GM19455 (cell line): ENCODE measurements around the gene GARIN5B.

Experiments used
- ATAC-seq: cut with Tn5 transposase; IDR thresholded peaks from one replicate; pipeline ENCODE4 v1.9.1; 2021; ENCODE audit not compliant: unreplicated experiment

GARIN5B gene

DNA sequence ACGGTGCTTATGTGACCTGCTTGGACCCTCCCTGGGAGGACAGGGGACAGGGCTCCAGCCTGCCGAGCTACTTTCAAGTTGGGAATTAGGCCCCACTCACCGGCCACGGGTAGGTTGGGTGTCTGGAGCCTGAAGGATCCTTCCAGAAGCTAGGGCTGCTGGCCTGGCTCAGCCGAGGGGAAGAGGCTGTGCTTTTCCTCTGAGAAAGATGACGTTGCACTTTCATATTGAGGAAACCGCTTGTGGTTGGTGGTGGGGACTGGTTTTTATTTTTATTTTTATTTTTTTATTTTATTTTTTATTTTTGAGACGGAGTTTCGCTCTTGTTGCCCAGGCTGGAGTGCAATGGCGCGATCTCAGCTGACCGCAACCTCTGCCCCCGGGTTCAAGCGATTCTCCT, 37.9 kb downstream of the GARIN5B start, which contains the start of gene TMEM150B:
Gene TMEM150B (minus strand): TSS at position 170 of the 400 bp plus-strand sequence. CDS start 4,305 bp downstream, outside the sequence.
- no peak for ATAC-seq

DNA sequence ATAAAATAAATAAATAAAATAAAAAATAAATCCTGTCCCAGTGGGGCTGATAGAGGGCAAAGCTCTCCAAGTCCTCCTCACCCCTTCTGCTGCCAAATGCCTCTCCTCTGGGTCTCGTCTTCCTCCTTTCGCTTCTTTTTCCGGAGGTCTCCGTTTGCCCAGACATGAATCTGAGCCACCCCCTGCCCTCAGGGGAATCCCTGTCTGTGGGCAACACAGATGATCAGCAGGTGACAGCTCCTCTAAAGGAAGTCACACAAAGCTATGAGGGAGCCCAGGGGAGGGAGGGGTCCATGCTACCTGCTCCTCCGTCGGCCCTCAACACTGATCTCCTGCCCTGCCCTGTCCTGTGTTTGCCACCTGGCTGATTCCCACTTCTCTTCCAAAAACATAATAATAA, 38.4 kb downstream of the GARIN5B start:
- no peak for ATAC-seq

DNA sequence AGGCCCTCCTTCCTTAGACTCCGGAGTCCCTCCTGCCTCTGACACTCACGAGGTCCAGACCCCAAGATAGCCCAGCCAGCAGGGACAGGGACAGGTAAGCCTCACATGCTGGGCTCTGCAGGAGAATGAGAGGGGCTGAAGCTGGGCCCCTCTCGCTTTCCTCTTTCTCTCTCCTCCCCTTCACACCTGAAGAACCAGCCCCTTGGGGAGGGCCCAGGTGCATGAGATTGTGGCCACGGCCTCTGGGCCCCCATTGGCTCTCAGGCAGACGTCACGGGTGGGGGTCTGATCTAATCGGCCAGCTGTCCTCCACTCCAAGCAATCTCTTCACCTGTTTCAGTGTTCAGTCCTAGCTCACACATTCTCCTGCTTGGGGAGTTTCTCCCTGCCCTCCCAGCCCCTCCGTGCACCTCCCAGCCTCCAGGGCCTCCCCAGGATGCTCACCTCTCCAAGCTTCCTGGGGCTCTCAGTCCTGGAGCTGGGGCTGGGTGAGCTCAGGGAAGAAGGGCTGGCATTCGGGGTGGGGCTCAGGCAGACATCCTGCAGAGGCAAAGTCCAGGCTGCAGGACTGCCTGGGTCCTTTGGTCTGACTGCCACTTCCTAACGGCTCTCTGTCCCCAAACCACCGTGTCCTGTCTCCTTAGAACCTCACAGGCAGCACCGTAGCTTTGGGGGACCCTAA, 40.7 kb downstream of the GARIN5B start:
- ATAC-seq: no peak

DNA sequence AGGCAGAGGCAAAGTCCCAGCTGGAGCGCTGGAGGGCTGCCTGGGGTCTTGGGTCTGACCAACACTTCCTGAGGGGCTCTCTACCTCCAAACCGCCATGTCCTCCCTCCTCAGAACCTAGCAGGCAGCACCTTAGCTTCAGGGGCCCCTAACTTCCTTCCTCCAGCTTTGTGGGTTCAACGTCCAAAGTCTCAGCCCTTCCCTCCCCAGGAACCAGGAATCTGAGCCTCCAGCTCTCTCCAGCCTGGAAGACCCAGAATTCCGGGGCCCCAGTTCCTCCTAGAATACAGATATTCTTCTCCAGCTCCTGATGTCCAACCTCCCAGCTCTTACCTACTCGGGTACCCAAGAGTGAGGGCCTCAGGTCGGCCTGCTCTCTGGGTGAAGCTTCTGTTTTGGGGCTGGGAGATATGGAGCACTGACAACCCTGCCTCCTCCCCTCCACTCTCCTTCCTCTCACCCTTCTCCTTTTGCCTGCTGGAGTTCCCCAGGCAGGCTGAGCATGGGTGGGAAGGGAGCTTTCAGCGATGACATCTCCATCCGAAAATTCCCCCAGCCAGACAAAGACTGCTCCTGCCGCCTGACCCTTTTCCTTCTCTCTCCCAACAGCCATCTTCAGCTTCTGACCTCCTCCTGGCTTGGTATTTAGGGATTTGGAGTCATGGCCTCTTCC, 41.5 kb downstream of the GARIN5B start:
- no peak for ATAC-seq

DNA sequence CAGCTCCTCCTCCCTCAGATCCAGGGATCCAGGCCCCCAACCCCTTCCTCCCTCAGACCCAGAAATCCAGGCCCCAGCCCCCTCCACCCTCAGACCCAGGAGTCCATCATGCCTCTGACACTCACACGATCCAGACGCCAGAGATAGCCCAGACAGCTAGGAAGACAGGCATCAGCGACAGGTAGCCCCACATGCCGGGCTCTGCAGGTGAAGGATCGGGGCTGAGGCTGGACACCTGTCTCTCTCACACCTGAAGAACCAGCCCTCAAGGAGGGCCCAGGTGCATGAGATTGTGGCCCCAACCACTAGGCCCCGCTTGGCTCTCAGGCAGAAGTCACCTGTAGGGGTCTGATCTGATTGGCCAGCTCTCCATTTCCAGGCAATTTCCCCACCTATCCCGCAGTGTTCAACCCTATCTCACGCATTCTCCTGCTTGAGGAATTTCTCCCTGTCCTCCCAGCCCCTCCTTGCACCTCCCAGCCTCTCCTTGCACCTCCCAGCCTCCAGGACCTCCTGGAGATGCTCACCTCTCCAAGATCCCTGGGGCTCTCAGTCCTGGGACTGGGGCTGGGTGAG, 42.1 kb downstream of the GARIN5B start:
- ATAC-seq: no peak

DNA sequence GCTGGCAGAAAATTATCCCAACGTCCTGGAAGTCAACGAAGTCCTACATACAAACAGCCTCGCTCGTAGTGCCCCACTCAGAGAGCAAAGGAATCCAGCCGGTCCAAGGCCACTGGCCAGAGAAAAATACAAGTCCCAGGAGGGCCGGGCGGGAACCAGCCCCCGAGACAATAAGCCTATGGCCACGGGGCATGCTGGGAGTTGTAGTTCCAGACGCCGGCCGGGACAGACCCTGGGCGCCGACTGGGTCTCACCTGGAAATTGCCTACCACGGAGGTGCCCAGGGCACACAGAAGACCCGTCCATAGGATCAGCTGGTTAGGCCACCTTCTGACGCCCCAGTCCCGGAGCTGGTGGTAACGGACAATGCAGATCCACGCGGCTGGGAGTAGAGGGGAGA, 43.3 kb downstream of the GARIN5B start:
- no peak for ATAC-seq

DNA sequence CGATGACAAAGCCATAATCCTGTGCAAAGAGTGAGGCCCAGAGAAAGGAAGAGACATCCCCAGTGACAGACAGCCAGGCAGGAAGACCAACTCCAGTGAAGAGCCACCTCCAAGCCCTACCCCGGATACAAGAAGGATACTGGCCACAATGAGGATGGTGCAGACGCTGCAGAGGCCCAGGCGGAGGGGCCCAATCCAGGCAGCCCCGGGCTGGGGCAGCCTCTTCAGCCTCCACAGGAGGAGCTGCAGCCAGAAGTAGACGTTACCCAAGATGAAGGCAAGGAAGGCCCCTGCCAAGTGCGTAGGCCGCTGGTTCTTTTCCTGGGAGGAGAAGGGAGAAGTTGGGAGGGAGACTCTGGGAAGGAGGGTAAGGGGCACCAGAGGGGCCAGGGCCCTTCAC, 46.4 kb downstream of the GARIN5B start:
- no peak for ATAC-seq

DNA sequence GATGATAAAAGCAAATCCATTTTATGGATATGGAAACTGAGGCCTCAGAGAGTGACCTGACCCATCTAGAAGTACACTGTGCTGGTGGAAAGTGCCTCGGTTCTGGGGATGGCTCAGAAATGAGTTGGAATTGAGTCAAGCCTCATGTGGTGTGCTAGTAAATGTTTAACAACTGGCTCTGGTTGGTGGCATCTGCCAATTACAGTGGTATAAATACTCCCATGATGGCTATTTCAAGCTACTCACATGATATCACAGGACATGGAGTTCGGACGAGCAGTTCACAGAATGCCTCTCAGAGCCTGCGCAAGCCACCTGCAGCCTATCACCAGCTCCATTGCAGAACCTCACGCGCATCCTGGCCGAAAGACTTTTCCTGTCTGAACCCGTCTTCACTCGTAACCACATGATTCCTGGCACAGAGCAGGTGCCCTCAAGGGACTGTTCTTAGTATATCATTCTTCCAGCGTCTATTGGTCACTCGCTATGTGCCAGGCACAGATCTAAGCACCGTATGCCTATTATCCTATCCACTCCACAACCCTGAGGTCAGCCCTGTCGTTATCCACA, 47.0 kb downstream of the GARIN5B start:
- ATAC-seq: no peak

DNA sequence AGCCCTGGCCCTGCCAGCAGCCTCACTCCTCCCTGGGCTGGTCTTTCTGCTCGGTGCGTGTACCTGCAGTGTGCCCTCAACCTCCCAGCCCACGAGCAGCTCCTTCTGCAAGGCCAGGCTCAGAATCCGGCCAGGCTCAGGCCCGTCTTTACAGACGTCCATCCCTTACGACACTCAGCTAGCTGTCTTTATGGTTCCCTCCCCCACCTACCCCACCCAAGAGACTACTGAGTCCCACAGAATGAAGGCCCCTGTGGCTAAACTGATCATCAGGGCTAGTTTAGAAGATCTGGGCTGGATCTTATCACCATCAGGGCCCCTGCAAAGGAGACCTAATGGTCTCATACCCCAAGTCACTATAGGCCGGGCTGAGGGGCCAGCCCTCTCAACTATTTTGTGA, 48.7 kb downstream of the GARIN5B start:
- no peak for ATAC-seq

DNA sequence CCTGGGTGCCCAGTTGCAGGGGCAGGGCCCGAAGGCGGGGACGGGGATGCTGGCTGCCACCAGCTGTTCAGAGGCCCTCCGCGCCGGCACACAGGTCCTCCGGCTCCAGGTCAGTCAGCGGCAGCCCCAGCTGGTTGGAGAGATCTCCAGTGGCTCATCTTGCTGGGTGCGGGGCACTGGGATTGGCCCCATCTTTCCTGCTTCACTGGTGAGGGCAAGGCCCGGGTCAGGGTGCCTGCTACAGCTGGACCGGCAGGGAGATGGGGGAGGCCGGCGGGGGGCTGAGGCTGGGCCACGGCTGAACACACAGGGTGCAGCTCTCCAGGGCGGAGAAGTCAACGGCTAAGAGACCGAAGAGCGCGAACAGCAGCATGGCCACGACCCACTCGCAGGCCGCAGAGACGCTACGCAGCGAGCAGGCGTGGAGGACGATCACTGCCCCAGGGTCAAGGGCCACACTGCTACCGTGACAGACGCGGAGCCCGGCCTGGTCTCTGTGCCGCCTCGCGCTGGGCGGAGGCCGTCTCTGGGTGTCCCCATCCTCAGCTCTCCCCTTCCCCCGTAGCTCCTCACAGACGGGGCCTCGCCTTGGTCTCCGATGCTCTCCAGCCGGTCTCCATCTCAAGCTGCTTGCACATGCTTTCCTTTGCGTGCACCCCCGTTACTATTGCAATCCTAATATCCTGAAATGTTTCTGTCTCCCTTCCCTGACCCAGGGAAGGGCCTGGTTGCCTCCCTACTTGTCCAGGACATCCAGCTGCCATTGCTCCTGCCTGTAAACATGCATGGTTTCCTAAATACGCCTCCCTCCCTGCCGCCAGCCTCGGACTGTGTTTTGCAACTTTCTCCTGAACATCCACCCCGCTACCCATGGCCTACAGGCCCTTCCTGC, 50.2 kb downstream of the GARIN5B start:
- ATAC-seq: no peak

DNA sequence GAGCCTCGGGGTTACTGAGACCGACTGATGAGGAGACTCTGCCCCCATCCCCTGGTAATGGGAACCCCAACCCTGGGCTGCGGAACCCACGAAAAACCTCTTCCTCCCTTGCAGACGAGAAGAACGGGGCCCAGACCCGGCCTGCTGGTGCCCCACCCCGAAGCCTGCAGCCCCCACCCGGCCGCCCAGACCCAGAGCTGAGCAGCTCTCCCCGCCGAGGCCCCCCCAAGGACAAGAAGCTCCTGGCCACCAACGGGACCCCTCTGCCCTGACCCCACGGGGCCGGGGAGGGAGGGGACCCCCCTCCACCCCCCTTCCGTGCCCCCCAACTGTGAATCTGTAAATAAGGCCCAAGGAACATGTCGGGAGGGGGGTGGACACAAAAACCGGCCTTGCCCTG, 51.3 kb downstream of the GARIN5B start:
- ATAC-seq: no peak

DNA sequence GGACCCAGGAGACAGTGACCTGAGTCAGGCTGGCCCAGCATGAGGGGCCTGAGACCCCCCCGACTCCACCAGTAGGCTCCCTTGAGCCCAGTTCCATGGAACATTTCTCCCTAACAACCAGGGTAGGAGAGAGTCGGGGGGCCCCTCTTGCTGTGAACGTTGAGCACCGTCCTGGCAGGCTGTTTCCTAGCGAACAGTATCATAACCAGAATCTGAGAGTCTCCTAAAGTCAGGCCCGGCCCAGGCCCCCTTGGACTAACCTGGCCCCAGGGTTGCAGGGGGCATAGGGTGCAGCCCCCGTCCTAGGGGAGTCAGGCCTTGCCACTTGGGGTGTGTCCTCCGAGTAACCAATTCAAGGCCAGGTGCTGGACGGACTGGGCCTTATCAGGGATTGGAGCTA, 51.7 kb downstream of the GARIN5B start:
- ATAC-seq: no peak

DNA sequence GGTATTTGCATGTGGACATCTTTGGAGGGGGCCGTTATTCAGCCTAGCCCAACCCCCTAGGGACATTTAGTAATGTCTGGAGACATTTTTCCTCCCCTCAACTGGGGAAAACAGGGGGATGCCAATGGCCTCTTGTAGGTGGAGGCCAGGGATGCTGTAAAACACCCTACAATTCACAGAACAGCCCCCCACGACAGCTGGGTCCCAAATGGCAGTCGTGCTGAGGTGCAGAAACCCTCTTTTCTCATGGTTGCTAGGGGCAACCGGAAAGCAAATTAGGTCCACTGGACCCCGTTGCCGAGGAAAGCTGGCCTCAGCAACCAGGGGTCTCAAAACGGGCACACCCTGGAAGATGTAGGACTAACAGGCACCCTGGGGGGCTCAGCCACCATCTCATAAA, 52.6 kb downstream of the GARIN5B start:
- no peak for ATAC-seq

DNA sequence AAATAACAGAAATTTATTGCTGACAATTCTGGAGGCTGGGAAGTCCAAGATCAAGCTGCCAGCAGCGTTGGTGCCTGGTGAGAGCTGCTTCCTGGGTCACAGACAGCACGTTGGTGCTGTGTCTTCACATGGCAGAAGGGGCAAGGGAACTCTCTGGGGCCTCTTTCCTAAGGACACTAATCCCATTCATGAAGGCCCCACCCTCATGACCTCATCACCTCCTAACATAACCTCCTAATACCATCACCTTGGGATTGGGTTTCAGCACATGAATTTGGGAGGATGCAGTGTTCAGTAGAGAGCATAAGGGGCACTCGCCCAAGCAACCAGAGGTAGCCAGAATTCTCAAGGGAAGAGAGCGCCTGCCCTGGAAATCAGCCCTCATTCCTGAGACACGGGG, 53.6 kb downstream of the GARIN5B start:
- ATAC-seq: no peak

DNA sequence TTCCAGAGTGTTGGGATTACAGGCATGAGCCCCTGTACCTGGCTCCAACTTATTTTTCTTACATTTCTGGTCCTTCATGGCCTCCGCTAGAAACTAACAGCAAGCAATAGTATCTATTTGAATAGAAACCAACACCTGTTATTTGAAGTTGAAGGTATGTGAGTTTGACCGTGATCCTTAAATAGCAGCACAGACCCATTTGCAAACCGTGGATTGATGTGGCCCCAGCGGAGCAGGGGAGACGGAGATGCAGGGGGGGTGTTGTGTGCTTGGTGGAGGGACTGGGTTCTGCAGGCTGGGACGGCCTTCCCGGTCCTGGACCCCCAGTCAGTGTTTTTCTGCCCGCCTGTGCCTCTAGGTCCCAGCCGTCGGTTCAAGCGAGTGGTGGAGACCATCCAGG, 54.8 kb downstream of the GARIN5B start:
- no peak for ATAC-seq

DNA sequence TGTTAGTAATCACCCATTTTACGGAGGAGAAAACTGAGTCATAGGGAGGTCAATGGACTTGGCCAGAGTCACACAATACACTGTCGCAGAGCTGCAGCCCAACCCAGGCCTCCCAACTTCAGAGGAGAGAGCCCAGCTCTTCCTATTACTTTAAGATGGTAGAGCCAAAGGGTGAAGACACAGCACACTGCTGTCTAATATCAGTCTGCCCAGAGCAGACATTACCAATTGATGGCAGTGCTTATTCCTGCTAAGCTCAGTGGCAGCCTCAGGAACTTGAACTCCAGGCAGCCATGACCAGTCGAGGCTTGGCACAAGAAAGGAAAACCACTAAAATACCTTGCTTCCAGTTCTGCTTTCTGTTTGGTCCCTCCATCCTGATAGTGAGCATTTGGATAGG, 56.3 kb downstream of the GARIN5B start:
- no peak for ATAC-seq

DNA sequence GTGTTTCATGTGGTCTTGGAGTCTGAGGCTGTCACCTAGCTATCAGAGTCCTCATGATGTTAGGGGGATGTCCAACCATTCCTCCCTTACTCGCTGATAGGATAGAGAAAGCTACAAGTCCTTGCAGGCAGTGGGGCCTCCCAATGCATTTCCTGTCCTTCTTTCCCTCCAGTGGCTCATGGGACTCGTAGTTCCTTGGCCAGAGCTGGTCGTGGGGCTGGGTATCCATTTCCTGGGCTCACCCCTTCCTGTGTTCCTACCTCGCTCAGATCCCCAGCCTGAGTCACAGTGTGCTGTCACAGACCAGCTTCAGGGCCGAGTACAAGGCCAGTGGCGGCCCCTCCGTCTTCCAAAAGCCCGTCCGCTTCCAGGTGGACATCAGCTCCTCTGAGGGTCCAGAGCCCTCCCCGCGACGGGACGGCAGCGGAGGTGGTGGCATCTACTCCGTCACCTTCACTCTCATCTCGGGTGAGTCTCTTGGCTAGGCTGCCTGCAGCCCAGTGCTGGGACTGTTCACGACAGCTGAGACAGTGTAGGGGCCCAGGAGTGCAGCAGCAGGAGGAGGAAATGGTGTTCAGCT, 57.0 kb downstream of the GARIN5B start:
- ATAC-seq: no peak

DNA sequence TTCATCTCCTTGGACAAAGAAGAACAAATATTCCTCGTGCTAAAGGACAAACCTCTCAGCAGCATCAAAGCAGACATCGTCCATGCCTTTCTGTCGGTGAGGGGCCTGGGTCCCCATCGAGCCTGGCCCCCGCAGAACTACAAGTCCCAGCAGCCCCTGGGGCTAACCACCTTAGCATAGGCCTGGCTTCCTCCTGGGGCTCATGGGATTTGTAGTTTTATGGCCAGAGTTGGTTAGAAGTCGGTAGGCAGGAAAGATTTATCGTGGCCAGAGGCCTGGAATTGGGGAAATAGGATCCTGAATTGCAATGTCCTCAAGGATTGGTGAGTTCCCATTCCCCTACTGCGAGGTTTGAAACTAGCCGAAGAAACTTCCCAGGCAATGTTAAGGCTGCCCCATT, 57.6 kb downstream of the GARIN5B start:
- no peak for ATAC-seq

DNA sequence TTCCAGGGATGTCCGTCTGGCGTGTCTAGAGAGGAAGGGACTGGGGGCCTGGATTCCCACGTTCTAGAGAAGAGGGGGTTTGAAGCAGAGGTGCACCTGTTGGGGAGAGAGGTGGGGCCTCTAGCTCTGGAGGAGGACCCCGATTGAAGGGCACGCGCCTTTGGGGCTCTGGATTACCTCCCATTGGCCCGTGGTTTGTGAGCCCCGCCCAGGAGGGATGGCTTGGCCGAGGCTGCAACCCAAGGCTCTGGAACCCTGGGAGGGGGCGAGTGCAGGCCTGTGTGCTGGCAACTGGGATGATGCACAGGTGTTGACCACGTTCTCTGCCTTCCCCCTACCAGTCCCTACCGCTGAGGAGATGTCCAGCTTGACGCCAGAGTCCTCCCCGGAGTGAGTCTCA, 58.1 kb downstream of the GARIN5B start:
- no peak for ATAC-seq
